Stimulated activated CD4-positive, alpha-beta T cell treated with anti-CD3 and anti-CD28 coated beads, Interleukin-15, amount 100 ng/mL, for 48 hours (primary cell): Measurements from ENCODE around the gene PSMD12.
"Not testable (repeated sequence)": the region's sequence is repeated elsewhere in the genome, so short reads cannot be mapped to it uniquely, and the experiment has no call there.

Experiments
- DNase-seq, 2 donors: peaks; one replicate each; pipeline ENCODE4 v3.0.0-alpha.2; 2020; ENCODE audit warnings: low read depth in 2 of 2

The PSMD12 gene

GRCh38 chr17:67310406-67310805 lies 56.0 kb downstream of the PSMD12 start:
- DNase-seq, result no peak

- DNase-seq, result not testable (repeated sequence)
Measured at GRCh38 chr17:67305446-67306235, 60.7 kb downstream of the PSMD12 start.

GRCh38 chr17:67297454-67297960 lies 68.9 kb downstream of the PSMD12 start:
- DNase-seq, result no peak

GRCh38 chr17:67294451-67295199 lies 71.8 kb downstream of the PSMD12 start:
- DNase-seq, result no peak

- DNase-seq, result peak; percentile 52 to 55
Measured at GRCh38 chr17:67293251-67294203, 72.8 kb downstream of the PSMD12 start.

GRCh38 chr17:67290711-67291291 lies 75.6 kb downstream of the PSMD12 start:
- DNase-seq, result no peak

GRCh38 chr17:67290244-67290643 lies 76.1 kb downstream of the PSMD12 start:
- DNase-seq, result no peak

- no peak for DNase-seq
Measured at GRCh38 chr17:67289181-67289876, 77.0 kb downstream of the PSMD12 start.
